LNCAP (cell line): ENCODE data around the gene TBCD.

Experiments used
- TF ChIP-seq, protein P1 (sequence below): fragments of 450-650 bp; IDR thresholded peaks from 2 replicates; pipeline ENCODE4 v1.5.1; 2017; ENCODE audit warnings: mild to moderate bottlenecking

The TBCD gene

DNA sequence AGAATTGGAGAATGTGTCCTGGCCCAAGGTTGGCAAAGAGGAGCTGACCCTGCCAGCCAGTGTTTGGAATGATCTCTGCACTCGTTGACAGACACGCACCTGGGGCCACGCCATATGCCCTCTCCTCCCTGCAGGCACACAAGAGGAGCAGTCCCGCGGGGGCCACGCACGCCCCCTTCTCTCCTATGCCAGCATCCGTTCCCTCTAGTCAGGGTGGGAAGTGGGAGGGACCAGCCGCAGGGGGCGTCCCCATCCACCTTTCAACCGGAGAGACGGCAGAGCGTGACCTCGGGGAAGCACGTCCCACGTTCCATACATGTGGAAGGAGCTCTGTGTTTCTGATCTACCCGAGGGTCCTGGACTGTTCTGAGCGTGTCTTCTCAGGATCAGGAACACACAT lies 174.9 kb downstream of the TBCD start:
- TF ChIP-seq, protein P1, sequence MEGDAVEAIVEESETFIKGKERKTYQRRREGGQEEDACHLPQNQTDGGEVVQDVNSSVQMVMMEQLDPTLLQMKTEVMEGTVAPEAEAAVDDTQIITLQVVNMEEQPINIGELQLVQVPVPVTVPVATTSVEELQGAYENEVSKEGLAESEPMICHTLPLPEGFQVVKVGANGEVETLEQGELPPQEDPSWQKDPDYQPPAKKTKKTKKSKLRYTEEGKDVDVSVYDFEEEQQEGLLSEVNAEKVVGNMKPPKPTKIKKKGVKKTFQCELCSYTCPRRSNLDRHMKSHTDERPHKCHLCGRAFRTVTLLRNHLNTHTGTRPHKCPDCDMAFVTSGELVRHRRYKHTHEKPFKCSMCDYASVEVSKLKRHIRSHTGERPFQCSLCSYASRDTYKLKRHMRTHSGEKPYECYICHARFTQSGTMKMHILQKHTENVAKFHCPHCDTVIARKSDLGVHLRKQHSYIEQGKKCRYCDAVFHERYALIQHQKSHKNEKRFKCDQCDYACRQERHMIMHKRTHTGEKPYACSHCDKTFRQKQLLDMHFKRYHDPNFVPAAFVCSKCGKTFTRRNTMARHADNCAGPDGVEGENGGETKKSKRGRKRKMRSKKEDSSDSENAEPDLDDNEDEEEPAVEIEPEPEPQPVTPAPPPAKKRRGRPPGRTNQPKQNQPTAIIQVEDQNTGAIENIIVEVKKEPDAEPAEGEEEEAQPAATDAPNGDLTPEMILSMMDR = no peak

DNA sequence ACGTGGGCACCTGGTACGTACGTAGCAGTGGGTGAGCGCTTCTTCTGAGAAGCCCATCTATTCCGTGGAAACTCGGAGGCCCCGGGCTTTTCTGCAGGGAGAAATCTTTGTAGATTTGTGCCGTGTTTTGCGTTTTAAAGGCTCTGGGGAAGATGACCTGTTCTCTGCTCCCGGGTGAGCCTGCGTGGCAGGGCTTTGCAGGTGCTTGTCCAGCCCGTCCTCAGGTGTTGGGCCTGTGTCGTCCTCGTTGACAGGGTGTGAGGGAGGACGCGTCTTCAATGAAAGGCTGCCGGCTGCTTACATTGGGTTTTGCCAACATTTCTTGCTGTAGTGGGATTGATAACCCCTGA lies 175.4 kb downstream of the TBCD start:
- TF ChIP-seq, protein P1 = no peak

DNA sequence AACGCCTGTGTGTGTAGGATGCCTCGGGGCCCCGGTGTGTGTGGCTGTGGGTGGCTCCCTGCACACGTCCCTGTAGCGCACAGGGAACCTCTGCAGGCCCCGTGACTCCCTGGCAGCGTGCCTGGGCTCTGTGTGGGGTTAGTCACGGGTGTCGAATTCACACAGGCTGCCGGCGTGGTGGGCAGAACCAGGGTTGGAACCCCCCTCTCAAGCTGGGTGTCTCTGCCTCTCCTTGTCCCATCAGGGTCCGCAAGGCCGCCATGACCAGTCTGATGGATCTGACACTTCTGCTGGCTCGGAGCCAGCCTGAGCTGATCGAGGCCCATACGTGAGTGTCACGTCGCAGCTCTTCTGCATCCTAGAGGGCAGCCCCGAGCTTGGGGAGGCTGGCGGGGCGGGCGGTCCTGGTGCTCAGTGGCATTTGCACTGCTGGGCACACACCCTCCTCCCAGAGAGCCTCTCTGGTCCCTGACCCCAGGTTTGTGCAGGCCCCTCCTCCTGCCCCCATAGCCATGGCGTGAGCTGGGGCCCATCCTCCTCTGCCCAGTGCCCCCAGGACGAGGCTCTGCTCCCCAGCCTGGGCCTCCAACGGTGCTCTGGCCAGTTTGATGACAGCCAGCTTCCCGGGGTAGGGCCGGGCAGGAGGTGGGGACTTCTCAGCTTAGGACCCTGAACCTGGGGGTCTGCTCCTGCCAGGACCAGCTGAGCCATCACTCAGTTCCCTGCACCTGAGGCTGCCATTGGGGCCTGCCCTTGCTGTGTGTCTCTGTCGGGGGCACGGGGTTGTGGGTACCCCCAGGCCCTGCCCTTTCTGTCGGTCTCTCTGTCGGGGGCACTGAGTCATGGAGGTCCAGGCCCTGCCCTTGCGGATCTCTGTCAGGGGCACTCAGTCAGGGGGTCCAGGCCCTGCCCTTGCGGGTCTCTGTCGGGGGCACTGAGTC lies 176.1 kb downstream of the TBCD start:
- TF ChIP-seq, protein P1 = no peak

DNA sequence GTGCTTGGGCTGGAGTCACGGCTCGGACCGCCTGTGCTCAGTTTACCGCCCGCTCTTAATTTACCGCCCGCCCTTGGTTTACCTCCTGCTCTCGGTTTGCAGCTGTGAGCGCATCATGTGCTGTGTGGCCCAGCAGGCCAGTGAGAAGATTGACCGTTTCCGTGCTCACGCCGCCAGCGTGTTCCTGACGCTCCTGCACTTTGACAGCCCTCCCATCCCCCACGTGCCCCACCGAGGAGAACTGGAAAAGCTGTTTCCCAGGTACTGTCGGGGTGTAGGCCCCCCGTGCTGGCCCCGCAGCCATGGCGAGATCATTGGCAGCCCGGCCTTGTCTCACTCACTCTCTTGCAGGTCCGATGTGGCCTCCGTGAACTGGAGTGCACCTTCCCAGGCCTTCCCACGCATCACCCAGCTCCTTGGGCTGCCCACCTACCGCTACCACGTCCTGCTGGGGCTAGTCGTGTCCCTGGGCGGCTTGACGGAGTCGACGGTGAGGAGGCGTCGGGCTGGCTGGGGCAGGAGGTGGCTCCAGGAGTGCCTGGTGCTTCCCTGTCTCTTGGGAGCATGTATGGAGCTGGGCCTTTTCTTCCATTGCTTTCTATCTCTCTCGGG lies 177.3 kb downstream of the TBCD start:
- TF ChIP-seq, protein P1 = no peak

DNA sequence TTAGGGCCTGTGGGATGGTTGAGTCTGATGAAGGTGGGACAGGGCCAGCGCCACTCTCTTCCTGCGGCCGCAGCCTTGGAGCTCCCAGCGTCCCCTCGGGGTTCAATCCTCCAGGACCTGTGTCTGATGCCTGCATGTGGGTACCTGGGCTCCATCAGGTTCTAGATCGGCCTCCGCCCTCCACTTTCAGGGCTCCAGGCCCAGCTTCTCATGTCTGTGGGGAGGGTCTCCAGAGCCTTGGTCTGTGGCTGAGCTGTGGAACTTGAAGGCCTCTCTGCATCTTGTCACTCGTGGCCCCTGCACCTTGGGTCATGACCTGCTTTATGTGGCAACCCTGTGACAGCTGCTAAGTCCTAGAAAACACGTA lies 177.8 kb downstream of the TBCD start:
- TF ChIP-seq, protein P1 = no peak

- TF ChIP-seq, protein P1 = no peak
Observed at GRCh38 chr17:82930043-82930923, 178.4 kb downstream of the TBCD start.

GRCh38 chr17:82930924-82931698 lies 179.2 kb downstream of the TBCD start:
- TF ChIP-seq, protein P1 = no peak
